ENCODE measurements around the gene C1orf226. TPM values are rescaled to one million over a fixed set of nuclear protein-coding genes. Genes with fewer than 3 reads are reported as not detected.

The C1orf226 gene
- total and polyA plus RNA-seq, 2 of the 8 experiments (the other 6 are each of a cell fraction or from before 2014, with no cell fraction given) = 8.2 to 18.8 TPM

DNA sequence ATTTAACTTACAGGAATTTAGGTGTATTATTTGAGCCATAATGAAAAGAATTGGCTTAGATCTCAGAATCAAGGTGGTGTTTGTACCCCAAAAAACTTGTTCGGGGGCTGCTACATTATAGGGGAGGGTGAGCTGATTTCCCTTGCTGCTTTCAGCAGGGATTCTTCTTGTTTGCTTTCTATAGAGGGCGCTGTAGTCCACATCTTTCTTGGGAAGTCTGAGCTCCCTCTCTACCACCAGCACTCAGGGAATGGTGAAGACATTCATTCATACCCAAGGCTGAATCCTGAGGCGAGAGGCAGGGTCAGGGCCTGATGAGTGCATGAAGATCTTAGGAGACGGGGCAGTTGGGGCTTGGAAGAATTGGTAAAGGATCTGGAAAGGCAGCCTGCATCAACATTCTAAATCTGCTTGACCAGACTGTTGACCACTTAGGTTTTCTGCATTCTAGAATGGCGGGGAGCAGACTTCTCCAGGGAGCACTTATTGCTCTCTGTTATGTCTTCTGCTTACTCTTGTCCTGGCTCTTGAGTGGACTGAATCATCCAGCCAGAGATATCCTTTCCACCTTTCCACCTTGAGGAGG is 23.8 kb upstream of the C1orf226 start (continued):
- TF ChIP-seq CTBP2 (IDR thresholded peaks at IDR 0.05; ENCODE audit: borderline replicate concordance, insufficient read depth, insufficient read length, low read length) = no peak

Measured in H1 (cell line).